IMR-90 (cell line): Measurements from ENCODE around the gene POLA2. TPM values are rescaled to one million over a fixed set of nuclear protein-coding genes. Genes with fewer than 3 reads are reported as not detected.
A peak's percentile ranks its signal among the peaks of the same experiment; 100 is the strongest.

Source experiments
- ATAC-seq: fragments of 200-7000 bp; cut with Tn5 transposase; 2 replicates; pipeline ENCODE4 v1.9.1; 2020; ENCODE audit warnings: low read depth, mild to moderate bottlenecking, moderate library complexity
- BruUV-seq: library from RNA; stranded (reverse); fragments of 400-500 nt; replicated peaks from 2 replicates; lab custom pipeline; 2021; lab: Mats Ljungman, UMichigan
- CTCF ChIA-PET: fragments of 300-600 bp; formaldehyde crosslinking; extraction: SDS; loops from one replicate; lab custom pipeline; 2021; ENCODE audit warnings: antibody characterized with exemption; lab: Yijun Ruan, JAX
- POLR2A ChIA-PET: fragments of 300-600 bp; sonication (Branson Sonifier 250); formaldehyde crosslinking; loops from one replicate; lab custom pipeline; 2022; ENCODE audit warnings: antibody characterized with exemption; ENCODE audit not compliant: unreplicated experiment; lab: Charles Lee
- DNase-seq: peaks from one replicate; pipeline ENCODE4 v3.0.0; 2013
- H2AFZ ChIP-seq: replicated peaks from 2 replicates; pipeline ENCODE3; 2013; ENCODE audit warnings: low read length, mild to moderate bottlenecking; ENCODE audit not compliant: poor library complexity
- H2AK5ac ChIP-seq: 2 replicates; pipeline ENCODE4 v1.6.1; 2013; ENCODE audit warnings: low read depth, low read length, inconsistent platforms
- H2AK9ac ChIP-seq: replicated peaks from 2 replicates; pipeline ENCODE3; 2013; ENCODE audit warnings: mild to moderate bottlenecking, low read depth, low read length, moderate library complexity; ENCODE audit not compliant: poor library complexity
- H2BK120ac ChIP-seq: 2 replicates; pipeline ENCODE4 v1.6.1; 2013; ENCODE audit warnings: low read depth, low read length, inconsistent platforms
- H2BK15ac ChIP-seq: 3 replicates; pipeline ENCODE4 v1.6.1; 2013; ENCODE audit warnings: low read depth, low read length, inconsistent platforms
- H2BK20ac ChIP-seq: 2 replicates; pipeline ENCODE4 v1.6.1; 2013; ENCODE audit warnings: low read depth, mild to moderate bottlenecking, inconsistent platforms, low read length, moderate library complexity
- H2BK5ac ChIP-seq: 2 replicates; pipeline ENCODE4 v1.6.1; 2013; ENCODE audit warnings: mild to moderate bottlenecking, low read depth, low read length, inconsistent platforms; ENCODE audit not compliant: poor library complexity, severe bottlenecking
- H3K14ac ChIP-seq: replicated peaks from 2 replicates; pipeline ENCODE4 v1.6.1; 2013; ENCODE audit warnings: low read depth, low read length, inconsistent platforms
- H3K18ac ChIP-seq: 2 replicates; pipeline ENCODE4 v1.6.1; 2013; ENCODE audit warnings: low read depth, low read length, control low read depth
- H3K23ac ChIP-seq: 2 replicates; pipeline ENCODE4 v1.6.1; 2013; ENCODE audit warnings: low read depth, low read length, inconsistent platforms
- H3K27ac ChIP-seq: 2 replicates; pipeline ENCODE4 v1.5.1; 2013; ENCODE audit warnings: mild to moderate bottlenecking, control low read depth, low read length; ENCODE audit not compliant: insufficient read depth
- H3K27me3 ChIP-seq: 2 replicates; pipeline ENCODE4 v1.6.1; 2013; ENCODE audit warnings: low read length; ENCODE audit not compliant: control insufficient read depth, insufficient read depth
- H3K36me3 ChIP-seq: 2 replicates; pipeline ENCODE4 v1.6.1; 2013; ENCODE audit warnings: low read length, mixed read lengths; ENCODE audit not compliant: control insufficient read depth, insufficient read depth
- H3K4ac ChIP-seq: 2 replicates; pipeline ENCODE4 v1.6.1; 2013; ENCODE audit warnings: low read depth, low read length, inconsistent platforms
- H3K4me1 ChIP-seq: 2 replicates; pipeline ENCODE4 v1.6.1; 2013; ENCODE audit warnings: low read length, mixed read lengths; ENCODE audit not compliant: control insufficient read depth, insufficient read depth
- H3K4me2 ChIP-seq: 2 replicates; pipeline ENCODE4 v1.6.1; 2013; ENCODE audit warnings: low read depth, mild to moderate bottlenecking, control low read depth, low read length, moderate library complexity
- H3K4me3 ChIP-seq: 2 replicates; pipeline ENCODE4 v1.5.1; 2013; ENCODE audit warnings: low read depth, mild to moderate bottlenecking, control low read depth, low read length, moderate library complexity; ENCODE audit not compliant: insufficient read depth
- H3K56ac ChIP-seq: 2 replicates; pipeline ENCODE4 v1.6.1; 2013; ENCODE audit warnings: low read length, inconsistent platforms; ENCODE audit not compliant: insufficient read depth; ENCODE audit errors: extremely low read depth
- H3K79me1 ChIP-seq, 2 experiments: 2 replicates each; pipeline ENCODE4 v1.6.1; 2013; ENCODE audit warnings: low read length in 2 of 2, inconsistent platforms in 1 of 2, low read depth in 1 of 2
- H3K9ac ChIP-seq: 2 replicates; pipeline ENCODE4 v1.6.1; 2013; ENCODE audit warnings: low read depth, low read length, control low read depth
- H3K9me1 ChIP-seq: 2 replicates; pipeline ENCODE4 v1.6.1; 2013; ENCODE audit warnings: low read length, inconsistent platforms; ENCODE audit not compliant: insufficient read depth
- H3K9me3 ChIP-seq: 2 replicates; pipeline ENCODE4 v1.6.1; 2013; ENCODE audit warnings: low read length; ENCODE audit not compliant: control insufficient read depth, insufficient read depth
- H4K20me1 ChIP-seq: 2 replicates; pipeline ENCODE4 v1.6.1; 2013; ENCODE audit warnings: low read length, inconsistent platforms; ENCODE audit not compliant: insufficient read depth
- H4K5ac ChIP-seq: 2 replicates; pipeline ENCODE4 v1.6.1; 2013; ENCODE audit warnings: mild to moderate bottlenecking, low read depth, low read length, control low read depth
- H4K8ac ChIP-seq, 2 experiments: 2 replicates each; pipeline ENCODE4 v1.6.1; 2013; ENCODE audit warnings: low read depth in 2 of 2, low read length in 2 of 2, control low read depth in 1 of 2, inconsistent platforms in 1 of 2
- H4K91ac ChIP-seq: 2 replicates; pipeline ENCODE4 v1.6.1; 2013; ENCODE audit warnings: low read depth, low read length, inconsistent platforms; ENCODE audit not compliant: insufficient read depth
- BHLHE40 ChIP-seq: fragments of 150-350 bp; IDR thresholded peaks from 2 replicates; pipeline ENCODE4 v1.6.1; 2016; ENCODE audit warnings: mild to moderate bottlenecking, low read depth, low read length
- CEBPB ChIP-seq: IDR thresholded peaks from 2 replicates; pipeline ENCODE4 v1.6.1; 2012; ENCODE audit warnings: low read depth, low read length, improper control_type of control experiment
- CHD1 ChIP-seq: IDR thresholded peaks from 2 replicates; pipeline ENCODE4 v1.6.1; 2012; ENCODE audit warnings: low read depth, low read length, improper control_type of control experiment
- FOS ChIP-seq: fragments of 150-350 bp; IDR thresholded peaks from 2 replicates; pipeline ENCODE4 v1.6.1; 2016; ENCODE audit warnings: low read depth, low read length
- MAFK ChIP-seq: IDR thresholded peaks from 2 replicates; pipeline ENCODE4 v1.6.1; 2012; ENCODE audit warnings: low read depth, low read length, improper control_type of control experiment
- MAZ ChIP-seq: IDR thresholded peaks from 2 replicates; pipeline ENCODE4 v1.6.1; 2012; ENCODE audit warnings: low read depth, mild to moderate bottlenecking, low read length, improper control_type of control experiment, moderate library complexity, borderline replicate concordance
- MXI1 ChIP-seq: IDR thresholded peaks from 2 replicates; pipeline ENCODE4 v1.6.1; 2012; ENCODE audit warnings: low read depth, mild to moderate bottlenecking, low read length, moderate library complexity, borderline replicate concordance
- POLR2A ChIP-seq: IDR thresholded peaks from 2 replicates; pipeline ENCODE4 v1.6.1; 2012; ENCODE audit warnings: mild to moderate bottlenecking, low read depth, low read length
- RAD21 ChIP-seq: IDR thresholded peaks from 2 replicates; pipeline ENCODE4 v1.6.1; 2012; ENCODE audit warnings: low read length, improper control_type of control experiment
- RCOR1 ChIP-seq: IDR thresholded peaks from 2 replicates; pipeline ENCODE4 v1.6.1; 2012; ENCODE audit warnings: mild to moderate bottlenecking, low read length, improper control_type of control experiment; ENCODE audit not compliant: insufficient replicate concordance
- RFX5 ChIP-seq: IDR thresholded peaks from 2 replicates; pipeline ENCODE4 v1.8.0; 2012; ENCODE audit warnings: low read depth, mild to moderate bottlenecking, low read length, moderate library complexity
- SMC3 ChIP-seq: fragments of 150-350 bp; IDR thresholded peaks from 2 replicates; pipeline ENCODE4 v1.6.1; 2016; ENCODE audit warnings: low read depth, mild to moderate bottlenecking, antibody characterized with exemption, low read length, moderate library complexity
- USF2 ChIP-seq: fragments of 150-350 bp; IDR thresholded peaks from 2 replicates; pipeline ENCODE4 v1.6.1; 2017; ENCODE audit warnings: mild to moderate bottlenecking, antibody characterized with exemption, low read length, low read depth
- WGBS, 2 experiments: methylation state at CpG; one replicate each; pipeline versions ENCODE4 v1.1.5 to v1.1.7; 2013; ENCODE audit warnings: missing lambda C conversion rate in 2 of 2; ENCODE audit not compliant: insufficient read length in 1 of 2; ENCODE audit errors: extremely low coverage in 2 of 2; 5-methylcytosine and 5-hydroxymethylcytosine counted together
- dilution Hi-C: fragments of 300-500 bp; cut with HindIII; formaldehyde crosslinking; loops from one replicate; pipeline ENCODE4 v1.14.3; 2018; ENCODE audit warnings: low sequenced_read_pairs; ENCODE audit not compliant: unreplicated experiment
- in situ Hi-C: fragments of 300-500 bp; cut with MboI; formaldehyde crosslinking; loops from 3 replicates; pipeline ENCODE4 v1.14.3; 2019; ENCODE audit warnings: low sequenced_read_pairs, inconsistent platforms, mixed read lengths
- intact Hi-C: fragments of 100-400 bp; cut with micrococcal nuclease; formaldehyde crosslinking; loops from 2 replicates; pipeline ENCODE4 v1.10.0; 2022
- polyA plus RNA-seq, 3 experiments: library from polyadenylated mRNA; depleted of rRNA; stranded (reverse); fragments of >200 nt; gene quantifications; 2 replicates each; pipeline ENCODE4 v1.2.3, GENCODE V29; 2012; ENCODE audit warnings: low replicate concordance in 1 of 3
- total RNA-seq: library from RNA; depleted of rRNA; stranded (reverse); fragments of >200 nt; gene quantifications from 2 replicates; pipeline ENCODE4 v1.2.3, GENCODE V29; 2012
- TF ChIP-seq, protein P1 (sequence below): fragments of 150-350 bp; IDR thresholded peaks from 2 replicates; pipeline ENCODE4 v1.6.1; 2016; ENCODE audit warnings: low read depth, mild to moderate bottlenecking, low read length, moderate library complexity, borderline replicate concordance

POLA2 gene
- total and polyA plus RNA-seq, 2 of the 4 experiments (the other 2 are of a cell fraction), result 14.2 to 17.3 TPM

- H3K27ac ChIP-seq, result no peak overlapping the region
- no peak overlapping the region for H4K8ac ChIP-seq
- H2BK15ac ChIP-seq, result no peak overlapping the region
- no peak overlapping the region for H3K4ac ChIP-seq
- H3K9me1 ChIP-seq, result peaks cover 9% of the 10 kb centered on the region
- peaks cover 38% of the 10 kb centered on the region for H3K36me3 ChIP-seq
- H2AK9ac ChIP-seq, result no peak overlapping the region
- no peak overlapping the region for H4K91ac ChIP-seq
- H3K4me3 ChIP-seq, result no peak overlapping the region
- DNase-seq (no peak), ATAC-seq (no peak)
- H3K79me1 ChIP-seq, result peaks cover 3 to 60% of the 10 kb centered on the region in 2 experiments
- WGBS, 2 experiments, result 49% methylated on average over 7 of the region's 13 CpGs; no CpG with 5 or more reads in 1 of the 2 experiments
- no peak overlapping the region for H4K5ac ChIP-seq
- no peak overlapping the region for H3K14ac ChIP-seq
- in situ Hi-C loops (no loop called here), intact Hi-C loops (no loop called here), dilution Hi-C loops (no loop called here)
- H3K4me1 ChIP-seq, result peaks cover 6% of the 10 kb centered on the region
- peaks cover 73% of the 10 kb centered on the region for H4K20me1 ChIP-seq
- BruUV-seq, result no TSS peak
- no peak overlapping the region for H3K56ac ChIP-seq
- no peaks in the 10 kb centered on the region for H3K27me3 ChIP-seq
- no peak overlapping the region for H3K4me2 ChIP-seq
- no peak overlapping the region for H2AK5ac ChIP-seq
- H3K23ac ChIP-seq, result no peak overlapping the region
- H2BK120ac ChIP-seq, result no peak overlapping the region
- no peak overlapping the region for H2BK5ac ChIP-seq
- no peak overlapping the region for H2BK20ac ChIP-seq
- no peak; the same call in 1 of the 2 replicates for TF ChIP-seq USF2
- TF ChIP-seq RCOR1, result no peak
- TF ChIP-seq SMC3, result no peak
- TF ChIP-seq, protein P1, sequence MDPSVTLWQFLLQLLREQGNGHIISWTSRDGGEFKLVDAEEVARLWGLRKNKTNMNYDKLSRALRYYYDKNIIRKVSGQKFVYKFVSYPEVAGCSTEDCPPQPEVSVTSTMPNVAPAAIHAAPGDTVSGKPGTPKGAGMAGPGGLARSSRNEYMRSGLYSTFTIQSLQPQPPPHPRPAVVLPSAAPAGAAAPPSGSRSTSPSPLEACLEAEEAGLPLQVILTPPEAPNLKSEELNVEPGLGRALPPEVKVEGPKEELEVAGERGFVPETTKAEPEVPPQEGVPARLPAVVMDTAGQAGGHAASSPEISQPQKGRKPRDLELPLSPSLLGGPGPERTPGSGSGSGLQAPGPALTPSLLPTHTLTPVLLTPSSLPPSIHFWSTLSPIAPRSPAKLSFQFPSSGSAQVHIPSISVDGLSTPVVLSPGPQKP, result no peak
- no peak for TF ChIP-seq RAD21
- TF ChIP-seq MAZ, result no peak
- no peak for TF ChIP-seq MAFK
- no peak for TF ChIP-seq CEBPB
- TF ChIP-seq MXI1, result no peak
- TF ChIP-seq FOS, result no peak
- no peak; the same call in 1 of the 2 replicates for TF ChIP-seq POLR2A
- TF ChIP-seq RFX5, result no peak
- no peak for TF ChIP-seq BHLHE40
- no peak for TF ChIP-seq CHD1
- peak overlapping the region; percentile 5 for H2AFZ ChIP-seq
- ChIA-PET POLR2A (no interaction called here), CTCF (interaction anchor here (0.7 kb wide), 1 partner anchor 47 kb away, joined by 4 read pairs; no protein-coding TSS in a partner anchor)
- no peaks in the 10 kb centered on the region for H3K9me3 ChIP-seq
- no peak overlapping the region for H3K18ac ChIP-seq
- H3K9ac ChIP-seq, result no peak overlapping the region
Measured at GRCh38 chr11:65321828-65322485, 60.2 kb downstream of the POLA2 start.
